Testis (tissue), 3 donors: Measurements from ENCODE around the gene CTIF. TPM values are rescaled to one million over a fixed set of nuclear protein-coding genes. Genes with fewer than 3 reads are reported as not detected.

ENCODE experiments used
- DNase-seq: peaks from one replicate; pipeline ENCODE4 v3.0.0-alpha.2; 2019
- H3K27ac ChIP-seq, 2 donors: fragments of 200-600 bp; sonication (generic); one replicate each; pipeline ENCODE4 v1.5.1; 2019
- H3K27me3 ChIP-seq: fragments of 200-600 bp; sonication (generic); one replicate; pipeline ENCODE4 v1.5.1; 2019
- H3K36me3 ChIP-seq: fragments of 200-600 bp; sonication (generic); one replicate; pipeline ENCODE4 v1.5.1; 2017; ENCODE audit warnings: low read depth; ENCODE audit errors: missing control alignments
- H3K4me1 ChIP-seq: fragments of 200-600 bp; sonication (generic); one replicate; pipeline ENCODE4 v1.5.1; 2019
- H3K4me3 ChIP-seq, 2 donors: fragments of 200-600 bp; sonication (generic); one replicate each; pipeline ENCODE4 v1.5.1; 2017 to 2019
- H3K9me3 ChIP-seq: fragments of 200-600 bp; sonication (generic); one replicate; pipeline ENCODE4 v1.5.1; 2017
- CTCF ChIP-seq, 3 experiments: fragments of 450-650 bp in 2 of 3; fragments of 200-600 bp in 1 of 3; sonication (generic) in 1 of 3; IDR thresholded peaks; one replicate each; pipeline ENCODE4 v1.5.1; 2016 to 2019; ENCODE audit warnings: antibody characterized with exemption in 3 of 3, mild to moderate bottlenecking in 2 of 3, moderate library complexity in 1 of 3
- POLR2A ChIP-seq: fragments of 450-650 bp; IDR thresholded peaks from one replicate; pipeline ENCODE4 v1.6.1; 2017; ENCODE audit warnings: antibody characterized with exemption, mild to moderate bottlenecking, moderate library complexity
- WGBS, 2 donors: methylation state at CpG; one replicate each; pipeline ENCODE4 v1.1.5; 2018; 5-methylcytosine and 5-hydroxymethylcytosine counted together
- intact Hi-C: fragments of 100-400 bp; cut with DNase I; formaldehyde crosslinking; loops from one replicate; pipeline ENCODE4 v1.15.1; 2023; ENCODE audit warnings: low total_unique reads
- polyA plus RNA-seq: library from polyadenylated mRNA; stranded (reverse); fragments of 350-450 nt; fragmentation: Illumina TruSeq; extraction: RNeasy Lipid Tissue Mini Kit (QIAGEN cat#74804); gene quantifications from one replicate; pipeline ENCODE4 v1.2.3, GENCODE V29; 2014; ENCODE audit warnings: low read depth, low replicate concordance; ENCODE audit not compliant: insufficient read depth
- total RNA-seq, 2 donors: library from RNA; depleted of rRNA; stranded (reverse); fragments of >200 nt; gene quantifications; one replicate each; pipeline ENCODE4 v1.2.3, GENCODE V29; 2016

Gene CTIF
- total and polyA plus RNA-seq, 3 donors from 2014 or later = 33.8 to 41.5 (median 35.6) TPM

- intact Hi-C loops = no loop called here
- Histone ChIP-seq H3K4me1 (no peaks in the 10 kb centered on the region), H3K27me3 (no peaks in the 10 kb centered on the region), H3K4me3 (no peak overlapping the region), H3K27ac (no peak overlapping the region), H3K36me3 (no peaks in the 10 kb centered on the region), H3K9me3 (no peaks in the 10 kb centered on the region)
- WGBS, 2 donors = 77 to 88% methylated on average over 15 to 22 of the region's 22 CpGs
- TF ChIP-seq POLR2A (no peak), CTCF (IDR thresholded peaks at IDR 0.05) (no peak)
- DNase-seq = no peak
Measured at GRCh38 chr18:48790226-48790863, 251.5 kb downstream of the CTIF start.

GRCh38 chr18:48790869-48791635, 252.2 kb downstream of the CTIF start:
- Histone ChIP-seq H3K27me3 (no peaks in the 10 kb centered on the region), H3K9me3 (no peaks in the 10 kb centered on the region), H3K27ac (no peak overlapping the region), H3K36me3 (no peaks in the 10 kb centered on the region), H3K4me3 (no peak overlapping the region), H3K4me1 (no peaks in the 10 kb centered on the region)
- WGBS, 2 donors = 100% methylated on average over 1 of the region's 1 CpG; no CpG with 5 or more reads in 1 of the 2 donors
- DNase-seq = no peak
- TF ChIP-seq POLR2A (no peak), CTCF (IDR thresholded peaks at IDR 0.05) (no peak)
- intact Hi-C loops = no loop called here

GRCh38 chr18:48791636-48792105, 252.8 kb downstream of the CTIF start:
- Histone ChIP-seq H3K27me3 (no peaks in the 10 kb centered on the region), H3K27ac (no peak overlapping the region), H3K9me3 (no peaks in the 10 kb centered on the region), H3K4me3 (no peak overlapping the region), H3K4me1 (no peaks in the 10 kb centered on the region), H3K36me3 (no peaks in the 10 kb centered on the region)
- WGBS, 2 donors = 91 to 100% methylated on average over 4 of the region's 4 CpGs
- DNase-seq = no peak
- intact Hi-C loops = no loop called here
- TF ChIP-seq POLR2A (no peak), CTCF (IDR thresholded peaks at IDR 0.05) (no peak)

GRCh38 chr18:48792141-48792540, 253.3 kb downstream of the CTIF start:
- no peaks in the 10 kb centered on the region for H3K36me3 ChIP-seq
- intact Hi-C loops = no loop called here
- no peaks in the 10 kb centered on the region for H3K9me3 ChIP-seq
- WGBS, 2 donors = 93 to 98% methylated on average over 4 of the region's 4 CpGs
- no peak for DNase-seq
- no peak overlapping the region for H3K27ac ChIP-seq
- H3K27me3 ChIP-seq = no peaks in the 10 kb centered on the region
- TF ChIP-seq POLR2A (no peak), CTCF (IDR thresholded peaks at IDR 0.05) (no peak)
- no peaks in the 10 kb centered on the region for H3K4me1 ChIP-seq
- H3K4me3 ChIP-seq = no peak overlapping the region
